NCI-H2227 treated with DMSO at 0.1 percent for 48 hours (cell line): Measurements from ENCODE around the gene STK11IP.

Experiments
- DNase-seq: peaks from one replicate; lab custom pipeline; 2025; lab: John Stamatoyannopoulos, UW

The STK11IP gene

DNA sequence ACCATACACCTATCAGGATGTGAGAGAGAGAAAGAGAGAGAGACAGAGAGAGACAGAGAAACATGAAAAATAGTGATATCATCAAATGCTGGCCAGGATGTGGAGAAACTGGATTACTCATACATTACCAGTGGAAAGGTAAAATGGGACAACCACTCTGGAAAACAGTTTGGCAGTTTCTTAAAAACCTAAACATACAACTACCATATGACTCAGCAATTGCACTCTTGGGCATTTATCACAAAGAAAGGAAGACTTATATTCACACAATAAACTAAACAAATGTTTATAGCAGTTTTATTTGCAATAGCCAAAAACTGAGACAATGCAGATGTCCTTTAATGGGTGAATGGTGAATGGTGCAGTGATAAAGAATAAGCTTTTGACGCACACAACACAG is 58.9 kb downstream of the STK11IP start:
- no peak for DNase-seq

DNA sequence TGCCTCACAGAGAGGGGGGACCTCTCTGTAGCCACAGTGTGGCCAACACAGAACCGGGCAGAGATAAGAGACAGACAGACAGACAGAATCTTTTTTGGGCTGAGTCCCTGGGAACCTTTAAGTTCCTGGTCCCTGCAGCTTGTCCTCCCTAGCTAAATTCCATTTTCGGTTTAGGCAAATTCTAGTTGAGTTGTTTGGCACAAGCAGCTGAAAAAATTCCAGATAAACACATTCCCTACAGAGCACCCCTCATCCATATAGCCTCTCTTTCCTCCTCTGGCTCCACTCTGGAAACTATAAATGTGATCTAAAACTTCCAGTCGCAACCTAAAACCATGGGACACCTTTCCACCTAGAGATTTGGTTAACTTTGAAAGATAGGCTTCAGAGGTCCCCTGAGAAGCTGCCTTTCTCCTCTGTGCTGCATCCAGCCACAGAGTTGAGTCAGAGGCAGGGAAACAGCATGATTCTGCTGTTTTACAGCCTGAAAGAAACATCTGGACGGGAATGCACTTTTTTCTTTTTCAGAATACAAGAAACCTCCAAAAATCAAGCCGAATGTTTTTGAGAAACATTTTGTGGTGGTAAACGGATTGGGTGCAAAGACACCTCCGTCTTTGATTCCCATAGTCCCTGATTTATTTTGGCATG is 60.7 kb downstream of the STK11IP start:
- DNase-seq, result no peak

GRCh38 chr2:219658874-219659273 is 61.2 kb downstream of the STK11IP start:
- no peak for DNase-seq

DNA sequence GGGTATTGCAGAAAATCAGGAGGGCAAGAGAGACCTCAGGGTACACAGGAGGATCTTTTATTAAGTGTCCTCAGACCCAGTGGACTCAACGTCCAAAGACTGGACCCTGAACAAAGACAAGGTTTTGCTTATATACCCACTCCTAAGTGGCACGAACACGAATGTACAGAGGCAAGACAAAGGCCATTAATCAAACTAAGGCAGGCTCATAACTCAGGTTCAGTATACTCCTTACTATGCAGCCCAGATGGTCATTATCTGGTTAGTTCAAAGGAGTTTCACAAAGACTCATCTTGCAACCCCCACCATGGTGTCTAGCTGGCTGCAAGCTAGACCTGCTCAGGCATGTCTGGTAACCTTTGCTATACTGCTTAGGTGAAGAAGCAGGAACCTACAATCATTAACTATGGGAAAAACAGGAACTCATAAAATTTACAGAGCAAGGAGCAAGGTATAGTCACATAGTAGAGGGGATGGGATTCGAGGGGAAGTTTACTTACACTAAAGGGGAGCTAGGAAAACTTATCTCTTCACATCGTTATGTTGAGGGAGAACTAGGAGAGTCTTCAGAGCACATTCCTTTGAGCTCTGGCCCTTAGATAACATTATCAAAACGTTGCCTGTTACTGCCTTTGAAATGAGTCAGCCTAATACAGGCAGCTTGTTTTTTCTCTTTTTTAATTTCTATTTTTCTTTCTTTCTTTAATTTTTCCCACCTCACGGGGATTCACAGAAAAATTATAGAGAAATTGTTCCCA is 63.7 kb downstream of the STK11IP start:
- no peak for DNase-seq

DNA sequence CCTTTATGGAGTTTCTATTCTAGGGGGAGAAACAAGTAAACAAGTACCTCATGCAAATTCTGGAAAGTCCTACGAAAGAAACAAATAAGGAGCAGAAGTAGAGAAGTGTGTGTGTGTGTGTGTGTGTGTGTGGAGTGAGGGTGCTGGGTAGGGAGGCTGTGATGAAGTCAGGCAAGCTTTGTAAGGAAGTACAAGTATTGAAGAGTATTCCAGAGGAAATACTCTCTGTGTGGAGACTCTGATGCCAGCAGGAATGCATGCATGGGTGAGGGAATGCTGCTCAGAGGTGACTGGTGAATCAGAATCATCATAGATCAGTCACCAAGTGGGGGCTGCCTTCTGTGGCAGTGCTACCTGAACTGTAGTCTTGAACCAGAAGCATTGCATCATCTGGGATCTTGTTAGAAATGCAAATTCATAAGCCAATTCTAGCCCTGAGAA is 64.3 kb downstream of the STK11IP start:
- no peak for DNase-seq

DNA sequence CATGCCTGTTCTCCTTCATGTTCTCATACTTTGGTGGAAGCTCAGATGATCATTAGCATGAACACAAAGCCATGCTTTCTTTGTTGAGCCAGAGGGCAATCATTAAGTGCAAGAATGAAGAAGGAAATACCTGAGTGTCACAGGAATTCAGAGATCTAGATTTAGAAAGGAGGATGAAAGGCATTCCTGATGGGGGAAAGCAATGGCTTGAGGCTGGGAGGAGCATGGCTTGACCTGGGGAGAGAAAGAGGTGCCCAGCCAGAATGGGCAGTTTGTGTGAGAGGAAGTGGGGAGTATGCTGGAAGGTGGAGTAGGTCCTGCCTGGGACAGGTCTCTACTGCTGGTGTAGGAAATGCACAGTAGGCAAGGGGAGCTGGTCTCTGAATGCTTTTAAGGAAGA is 64.9 kb downstream of the STK11IP start:
- no peak for DNase-seq

DNA sequence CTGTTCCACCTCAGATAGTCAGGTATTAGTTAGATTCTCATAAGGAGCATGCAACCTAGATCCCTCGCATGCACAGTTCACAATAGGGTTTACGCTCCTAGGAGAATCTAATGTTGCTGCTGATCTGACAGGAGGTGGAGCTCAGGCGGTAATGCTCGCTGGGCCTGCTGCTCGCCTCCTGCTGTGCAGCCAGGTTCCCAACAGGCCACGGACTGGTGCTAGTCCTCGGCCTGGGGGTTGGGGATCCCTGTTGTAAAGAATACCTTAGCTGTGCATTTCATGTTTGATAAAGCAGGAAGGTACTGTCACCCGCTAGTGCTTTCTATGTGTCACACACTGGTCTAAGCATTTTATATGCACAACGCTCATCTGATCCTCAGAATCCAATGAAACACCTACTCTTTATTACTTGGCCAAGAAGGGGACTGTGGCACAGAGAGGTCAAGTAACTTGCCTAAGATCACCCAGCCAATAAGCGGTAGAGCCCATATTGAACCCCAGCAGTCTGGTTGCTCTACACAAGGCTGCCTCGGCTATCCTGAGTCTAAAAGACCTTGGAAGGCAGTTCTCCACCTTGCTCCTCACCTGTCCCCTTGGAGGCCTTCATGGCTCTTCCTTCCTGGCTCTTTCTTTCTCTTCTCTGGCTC is 65.6 kb downstream of the STK11IP start:
- DNase-seq, result no peak

DNA sequence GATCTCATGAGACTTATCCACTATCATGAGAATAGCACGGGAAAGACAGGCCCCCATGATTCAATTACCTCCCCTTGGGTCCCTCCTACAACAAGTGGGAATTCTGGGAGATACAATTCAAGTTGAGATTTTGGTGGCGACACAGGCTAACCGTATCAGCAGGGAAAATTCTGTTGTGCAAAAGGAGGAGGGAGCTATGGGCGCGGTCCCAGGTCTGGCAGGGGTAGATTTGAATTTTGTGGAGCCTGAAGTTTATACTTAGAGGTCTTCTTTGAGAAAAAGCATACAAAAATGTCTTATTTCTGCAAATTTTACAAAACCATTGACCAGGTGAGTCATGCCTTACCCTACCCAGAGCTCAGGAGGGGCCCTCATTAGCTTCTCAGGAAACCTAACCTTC is 66.4 kb downstream of the STK11IP start:
- DNase-seq, result no peak

- no peak for DNase-seq
Observed at GRCh38 chr2:219664944-219665343, 67.3 kb downstream of the STK11IP start.

GRCh38 chr2:219665926-219666325 is 68.3 kb downstream of the STK11IP start:
- DNase-seq, result no peak
